ENCODE results near the gene ZNF83.
"Not testable (repeated sequence)": the region's sequence is repeated elsewhere in the genome, so short reads cannot be mapped to it uniquely, and the experiment has no call there.

ZNF83 gene

GRCh38 chr19:52570000-52570861 lies 67.9 kb downstream of the ZNF83 start, which contains the start of gene ZNF701:
ZNF701 (plus strand) TSS chr19:52570287; CDS start chr19:52574148, 3,861 bp downstream.
- TF ChIP-seq CTCF (IDR thresholded peaks at IDR 0.05; ENCODE audit: low read length, missing control alignments) = no peak
- DNase-seq (ENCODE audit: low read depth) = peak; percentile 93
- H3K4me3 ChIP-seq (replicated peaks; ENCODE audit: low read depth, low read length) = peak within 1 kb of the TSS; percentile 99

- DNase-seq (ENCODE audit: low read depth) = not testable (repeated sequence)
- H3K4me3 ChIP-seq (replicated peaks; ENCODE audit: low read depth, low read length) = peak overlapping the region; percentile 99
These were observed 68.5 kb downstream of the ZNF83 start for GRCh38 chr19:52569638-52569999.

- no peak for DNase-seq (ENCODE audit: low read depth)
- no peak overlapping the region for H3K4me3 ChIP-seq (replicated peaks; ENCODE audit: low read depth, low read length)
- no peak for TF ChIP-seq CTCF (IDR thresholded peaks at IDR 0.05; ENCODE audit: low read length, missing control alignments)
These were observed 70.2 kb downstream of the ZNF83 start for GRCh38 chr19:52567921-52568320.

GRCh38 chr19:52566588-52566987 lies 71.6 kb downstream of the ZNF83 start:
- no peak for TF ChIP-seq CTCF (IDR thresholded peaks at IDR 0.05; ENCODE audit: low read length, missing control alignments)
- peak; percentile 20 for DNase-seq (ENCODE audit: low read depth)
- H3K4me3 ChIP-seq (replicated peaks; ENCODE audit: low read depth, low read length) = no peak overlapping the region

- no peak for TF ChIP-seq CTCF (IDR thresholded peaks at IDR 0.05; ENCODE audit: low read length, missing control alignments)
- H3K4me3 ChIP-seq (replicated peaks; ENCODE audit: low read depth, low read length) = no peak overlapping the region
- DNase-seq (ENCODE audit: low read depth) = no peak
These were observed 72.0 kb downstream of the ZNF83 start for GRCh38 chr19:52566121-52566520.

Measured in fibroblast of pulmonary artery (primary cell).